IPS DF 4.7 (cell line): ENCODE data around the gene BAHCC1.

ENCODE experiments used
- DNase-seq: peaks from one replicate; pipeline ENCODE4 v3.0.0-alpha.2; 2013; ENCODE audit warnings: low spot score; ENCODE audit errors: extremely low read depth

BAHCC1 gene

GRCh38 chr17:81491181-81491581 is 95.9 kb downstream of the BAHCC1 start:
- no peak for DNase-seq

GRCh38 chr17:81491761-81492160 is 96.5 kb downstream of the BAHCC1 start:
- DNase-seq, result no peak

GRCh38 chr17:81492202-81492601 is 96.9 kb downstream of the BAHCC1 start:
- no peak for DNase-seq

GRCh38 chr17:81492706-81493105 is 97.4 kb downstream of the BAHCC1 start:
- DNase-seq, result no peak

GRCh38 chr17:81493198-81494038 is 98.2 kb downstream of the BAHCC1 start:
- DNase-seq, result no peak

GRCh38 chr17:81494626-81495377 is 99.5 kb downstream of the BAHCC1 start:
- DNase-seq, result no peak

GRCh38 chr17:81498953-81499600 is 103.8 kb downstream of the BAHCC1 start:
- DNase-seq, result no peak

- no peak for DNase-seq
Measured at GRCh38 chr17:81499601-81499970, 104.3 kb downstream of the BAHCC1 start.

GRCh38 chr17:81500047-81500446 is 104.8 kb downstream of the BAHCC1 start:
- no peak for DNase-seq

- DNase-seq, result no peak
Measured at GRCh38 chr17:81502471-81503017, 107.3 kb downstream of the BAHCC1 start.

GRCh38 chr17:81503619-81504018 is 108.4 kb downstream of the BAHCC1 start:
- DNase-seq, result no peak

- no peak for DNase-seq
Measured at GRCh38 chr17:81508639-81509206, 113.5 kb downstream of the BAHCC1 start.

- DNase-seq, result no peak
Measured at GRCh38 chr17:81509207-81509971, 114.1 kb downstream of the BAHCC1 start.

GRCh38 chr17:81509972-81510784 is 114.9 kb downstream of the BAHCC1 start:
- DNase-seq, result no peak

- no peak for DNase-seq
Measured at GRCh38 chr17:81510785-81511553, 115.7 kb downstream of the BAHCC1 start.

- DNase-seq, result no peak
Measured at GRCh38 chr17:81511554-81511803, 116.2 kb downstream of the BAHCC1 start.

GRCh38 chr17:81511804-81512561 is 116.7 kb downstream of the BAHCC1 start:
- DNase-seq, result no peak

- DNase-seq, result no peak
Measured at GRCh38 chr17:81512562-81513371, 117.5 kb downstream of the BAHCC1 start, which contains the start of gene ACTG1. Gene ACTG1 (minus strand): TSS chr17:81512799. CDS start chr17:81512354, 445 bp downstream.
